Bronchial epithelial cell (primary cell): ENCODE measurements around the gene BNIPL. TPM values are rescaled to one million over a fixed set of nuclear protein-coding genes. Genes with fewer than 3 reads are reported as not detected.

Experiments
- DNase-seq: peaks from one replicate; pipeline ENCODE4 v3.0.0-alpha.2; 2010; ENCODE audit warnings: low read depth
- FAIRE-seq: peaks from 2 replicates; lab custom pipeline; 2011; peaks lifted over from hg19 to GRCh38; lab: Jason Lieb, UNC
- H3K27me3 ChIP-seq: 2 replicates; pipeline ENCODE4 v1.5.1; 2011; ENCODE audit warnings: low read length; ENCODE audit not compliant: control insufficient read depth, insufficient read depth
- H3K36me3 ChIP-seq: 2 replicates; pipeline ENCODE4 v1.5.1; 2011; ENCODE audit warnings: low read length; ENCODE audit not compliant: control insufficient read depth, insufficient read depth
- H3K4me3 ChIP-seq: 2 replicates; pipeline ENCODE4 v1.5.1; 2011; ENCODE audit warnings: mild to moderate bottlenecking, low read depth, low read length, control low read depth
- total RNA-seq: library from RNA; depleted of rRNA; stranded (reverse); fragments of >200 nt; gene quantifications from 2 replicates; pipeline ENCODE4 v1.2.1, GENCODE V29; 2014
- TF ChIP-seq, protein P1 (sequence below): IDR thresholded peaks from 2 replicates; pipeline ENCODE4 v1.5.1; 2011; ENCODE audit warnings: mild to moderate bottlenecking, moderate library complexity, low read length, control low read depth, inconsistent platforms; ENCODE audit not compliant: insufficient read depth, severe bottlenecking

BNIPL gene
- total RNA-seq, 1 donor from 2014 or later: 4.7 TPM

DNA sequence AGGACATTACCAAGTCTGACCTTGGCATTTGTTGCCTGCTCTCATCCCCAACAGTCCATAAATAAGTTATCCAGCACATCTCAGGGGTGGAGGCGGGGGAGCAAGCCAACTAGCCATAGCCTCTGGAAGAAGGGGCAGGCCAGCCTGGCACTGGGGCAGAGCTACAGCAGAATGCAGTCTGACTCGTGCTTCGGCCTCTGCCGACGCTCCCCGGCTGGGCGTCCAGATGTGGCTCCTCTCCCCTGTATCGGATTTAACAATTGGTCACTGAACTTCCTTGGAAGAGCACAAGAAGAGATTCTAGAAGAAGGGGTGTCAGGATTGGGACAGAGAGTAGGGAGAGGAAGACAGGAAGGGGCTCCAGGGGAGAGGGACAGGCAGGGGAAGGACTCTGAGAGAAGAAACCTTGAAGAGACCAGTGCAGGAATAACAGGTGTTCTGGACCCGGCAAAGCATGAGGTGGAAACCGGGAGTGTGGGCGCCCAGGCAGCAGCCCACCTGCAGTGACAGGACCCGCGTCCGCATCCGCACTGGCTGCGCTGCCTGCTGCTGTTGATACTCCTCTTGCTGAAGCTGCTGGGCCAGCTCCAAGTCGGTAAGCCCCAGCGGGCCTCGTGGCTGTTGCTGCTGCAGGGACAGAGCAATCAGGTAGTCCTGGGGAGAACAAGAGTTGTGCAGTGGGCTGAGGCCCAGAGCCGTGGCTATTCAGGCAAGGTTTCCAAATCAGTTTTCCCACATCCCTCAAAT, 39.1 kb upstream of the BNIPL start:
- no peak for DNase-seq
- no peak overlapping the region for H3K4me3 ChIP-seq
- FAIRE-seq: no peak
- H3K36me3 ChIP-seq: peaks cover 5% of the 10 kb centered on the region
- TF ChIP-seq, protein P1, sequence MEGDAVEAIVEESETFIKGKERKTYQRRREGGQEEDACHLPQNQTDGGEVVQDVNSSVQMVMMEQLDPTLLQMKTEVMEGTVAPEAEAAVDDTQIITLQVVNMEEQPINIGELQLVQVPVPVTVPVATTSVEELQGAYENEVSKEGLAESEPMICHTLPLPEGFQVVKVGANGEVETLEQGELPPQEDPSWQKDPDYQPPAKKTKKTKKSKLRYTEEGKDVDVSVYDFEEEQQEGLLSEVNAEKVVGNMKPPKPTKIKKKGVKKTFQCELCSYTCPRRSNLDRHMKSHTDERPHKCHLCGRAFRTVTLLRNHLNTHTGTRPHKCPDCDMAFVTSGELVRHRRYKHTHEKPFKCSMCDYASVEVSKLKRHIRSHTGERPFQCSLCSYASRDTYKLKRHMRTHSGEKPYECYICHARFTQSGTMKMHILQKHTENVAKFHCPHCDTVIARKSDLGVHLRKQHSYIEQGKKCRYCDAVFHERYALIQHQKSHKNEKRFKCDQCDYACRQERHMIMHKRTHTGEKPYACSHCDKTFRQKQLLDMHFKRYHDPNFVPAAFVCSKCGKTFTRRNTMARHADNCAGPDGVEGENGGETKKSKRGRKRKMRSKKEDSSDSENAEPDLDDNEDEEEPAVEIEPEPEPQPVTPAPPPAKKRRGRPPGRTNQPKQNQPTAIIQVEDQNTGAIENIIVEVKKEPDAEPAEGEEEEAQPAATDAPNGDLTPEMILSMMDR: no peak
- H3K27me3 ChIP-seq: no peaks in the 10 kb centered on the region

DNA sequence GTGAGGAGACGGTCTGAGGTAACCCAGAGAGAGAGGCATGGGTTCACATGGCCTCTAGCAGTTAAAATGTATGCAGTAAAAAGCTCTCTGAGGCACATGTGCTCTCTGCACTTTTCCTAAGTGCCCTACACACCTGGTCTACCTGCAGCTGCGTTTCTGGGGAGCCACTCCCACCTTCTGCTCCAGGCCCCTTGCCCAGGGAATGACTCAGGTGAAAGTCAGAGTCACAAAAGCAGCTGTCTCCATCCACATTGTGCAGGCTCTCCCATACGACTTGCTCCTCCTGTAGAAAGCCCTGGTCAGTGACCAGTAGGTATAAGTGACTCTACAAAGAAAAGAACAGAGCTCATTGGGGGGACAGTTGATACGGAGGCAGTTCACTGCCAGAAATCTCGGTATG, 38.4 kb upstream of the BNIPL start:
- FAIRE-seq (no peak), DNase-seq (peak; percentile 38)
- Histone ChIP-seq H3K27me3 (no peaks in the 10 kb centered on the region), H3K36me3 (peaks cover 5% of the 10 kb centered on the region), H3K4me3 (no peak overlapping the region)
- TF ChIP-seq, protein P1: no peak

- FAIRE-seq: no peak
- Histone ChIP-seq H3K36me3 (peaks cover 5% of the 10 kb centered on the region), H3K27me3 (no peaks in the 10 kb centered on the region), H3K4me3 (no peak overlapping the region)
- TF ChIP-seq, protein P1: no peak
- no peak for DNase-seq
These were observed 37.2 kb upstream of the BNIPL start for GRCh38 chr1:150999051-150999674.

DNA sequence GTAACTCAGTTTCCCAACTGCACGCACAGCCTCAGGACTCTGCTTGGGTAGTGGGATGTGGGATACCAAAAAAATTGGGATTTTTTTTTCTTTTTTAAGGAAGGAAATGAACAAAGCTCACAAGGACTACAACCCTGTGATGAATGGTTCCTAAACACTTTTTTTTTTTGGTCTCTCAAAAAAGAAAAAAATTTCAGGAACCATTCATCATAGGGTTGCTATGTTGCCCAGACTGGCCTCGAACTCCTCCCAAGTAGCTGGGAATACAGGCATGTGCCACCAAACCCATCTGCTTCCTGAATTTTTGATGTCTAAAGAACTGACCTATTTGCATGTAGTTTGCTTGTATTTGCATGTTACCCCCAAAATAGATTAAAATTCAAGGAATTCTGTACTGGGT, 36.5 kb upstream of the BNIPL start:
- DNase-seq (no peak), FAIRE-seq (no peak)
- Histone ChIP-seq H3K4me3 (no peak overlapping the region), H3K27me3 (no peaks in the 10 kb centered on the region), H3K36me3 (peaks cover 5% of the 10 kb centered on the region)
- TF ChIP-seq, protein P1: no peak

GRCh38 chr1:151000408-151000807, 36.0 kb upstream of the BNIPL start:
- no peak for FAIRE-seq

More at GRCh38 chr1:151000408-151000807, 36.0 kb upstream of the BNIPL start:
- TF ChIP-seq, protein P1: no peak
- Histone ChIP-seq H3K4me3 (no peak overlapping the region), H3K27me3 (no peaks in the 10 kb centered on the region), H3K36me3 (peaks cover 5% of the 10 kb centered on the region)
- no peak for DNase-seq
